GM23338 (cell line): ENCODE measurements around the gene ZMYND8. TPM values are rescaled to one million over a fixed set of nuclear protein-coding genes. Genes with fewer than 3 reads are reported as not detected.

ENCODE experiments used
- ATAC-seq: fragments of 200-7000 bp; cut with Tn5 transposase; 3 replicates; pipeline ENCODE4 v1.9.1; 2020
- DNase-seq: peaks from one replicate; pipeline ENCODE4 v3.0.0-alpha.2; 2015; ENCODE audit warnings: low spot score
- H2AFZ ChIP-seq: fragments of 200-600 bp; sonication (generic); 2 replicates; pipeline ENCODE4 v1.8.0; 2016; ENCODE audit warnings: antibody characterized with exemption, mild to moderate bottlenecking, moderate library complexity
- H3F3A ChIP-seq: fragments of 200-600 bp; sonication (generic); replicated peaks from 2 replicates; pipeline ENCODE4 v1.8.0; 2017; ENCODE audit warnings: antibody characterized with exemption, mixed run types, low read depth
- H3K27ac ChIP-seq: fragments of 200-600 bp; sonication (generic); 2 replicates; pipeline ENCODE4 v1.6.1; 2016; ENCODE audit warnings: low read depth
- H3K27me3 ChIP-seq: fragments of 200-600 bp; sonication (generic); 2 replicates; pipeline ENCODE4 v1.8.0; 2016; ENCODE audit warnings: mild to moderate bottlenecking, mixed run types, moderate library complexity; ENCODE audit not compliant: insufficient read depth
- H3K36me3 ChIP-seq: fragments of 200-600 bp; sonication (generic); 2 replicates; pipeline ENCODE4 v1.8.0; 2016; ENCODE audit warnings: mild to moderate bottlenecking; ENCODE audit not compliant: insufficient read depth
- H3K4me1 ChIP-seq: fragments of 200-600 bp; sonication (generic); 2 replicates; pipeline ENCODE4 v1.8.0; 2016; ENCODE audit warnings: mild to moderate bottlenecking, moderate library complexity; ENCODE audit not compliant: insufficient read depth
- H3K4me2 ChIP-seq: fragments of 200-600 bp; sonication (generic); 2 replicates; pipeline ENCODE4 v1.7.1; 2017; ENCODE audit warnings: mixed run types
- H3K4me3 ChIP-seq: fragments of 200-600 bp; sonication (generic); 2 replicates; pipeline ENCODE4 v1.6.1; 2016; ENCODE audit warnings: mixed run types
- H3K79me2 ChIP-seq: fragments of 200-600 bp; sonication (generic); replicated peaks from 2 replicates; pipeline ENCODE4 v1.8.0; 2017; ENCODE audit warnings: mild to moderate bottlenecking; ENCODE audit not compliant: insufficient read depth
- H3K9me2 ChIP-seq: fragments of 200-600 bp; sonication (generic); 2 replicates; pipeline ENCODE4 v1.8.0; 2017; ENCODE audit not compliant: insufficient read depth
- H4K20me1 ChIP-seq: fragments of 200-600 bp; sonication (generic); replicated peaks from 2 replicates; pipeline ENCODE4 v1.8.0; 2017; ENCODE audit warnings: mild to moderate bottlenecking; ENCODE audit not compliant: insufficient read depth
- H3K27ac Mint-ChIP-seq: 2 replicates; pipeline ENCODE4 v1.8.0; 2020; ENCODE audit warnings: inconsistent platforms, mild to moderate bottlenecking, moderate library complexity, mixed read lengths
- H3K27me3 Mint-ChIP-seq: 3 replicates; pipeline ENCODE4 v1.8.0; 2022; ENCODE audit warnings: low read depth, mild to moderate bottlenecking, moderate library complexity, mixed read lengths, inconsistent platforms; ENCODE audit not compliant: insufficient read depth, poor library complexity
- H3K36me3 Mint-ChIP-seq: 3 replicates; pipeline ENCODE4 v1.8.0; 2021; ENCODE audit warnings: low read depth, mild to moderate bottlenecking, inconsistent platforms, moderate library complexity, mixed read lengths
- H3K4me1 Mint-ChIP-seq: 3 replicates; pipeline ENCODE4 v1.8.0; 2020; ENCODE audit warnings: mild to moderate bottlenecking, inconsistent platforms, mixed read lengths
- H3K4me3 Mint-ChIP-seq: 3 replicates; pipeline ENCODE4 v1.8.0; 2021; ENCODE audit warnings: moderate library complexity, mild to moderate bottlenecking, inconsistent platforms, mixed read lengths
- H3K9me3 Mint-ChIP-seq: 3 replicates; pipeline ENCODE4 v1.8.0; 2020; ENCODE audit warnings: moderate library complexity, mild to moderate bottlenecking, inconsistent platforms, mixed read lengths
- CREB1 ChIP-seq: fragments of 250-450 bp; sonication (Bioruptor Pico); IDR thresholded peaks from 2 replicates; pipeline ENCODE4 v1.5.0; 2020; ENCODE audit warnings: low read depth, mild to moderate bottlenecking, moderate library complexity
- ETS1 ChIP-seq: IDR thresholded peaks from 2 replicates; pipeline ENCODE4 v1.6.1; 2016; ENCODE audit warnings: antibody characterized with exemption
- EZH2 ChIP-seq: fragments of 200-600 bp; sonication (generic); IDR thresholded peaks from one replicate; pipeline ENCODE4 v1.8.0; 2017; ENCODE audit warnings: antibody characterized with exemption, mild to moderate bottlenecking, low read depth; ENCODE audit not compliant: unreplicated experiment
- EZH2phosphoT487 ChIP-seq: fragments of 200-600 bp; sonication (generic); IDR thresholded peaks from one replicate; pipeline ENCODE4 v1.8.1; 2018; ENCODE audit warnings: antibody characterized with exemption; ENCODE audit not compliant: unreplicated experiment
- JUNB ChIP-seq: IDR thresholded peaks from one replicate; pipeline ENCODE4 v1.6.1; 2016; ENCODE audit warnings: antibody characterized with exemption; ENCODE audit not compliant: unreplicated experiment
- NANOG ChIP-seq: IDR thresholded peaks from 2 replicates; pipeline ENCODE4 v1.6.1; 2016; ENCODE audit warnings: antibody characterized with exemption, borderline replicate concordance
- POLR2AphosphoS5 ChIP-seq: IDR thresholded peaks from 2 replicates; pipeline ENCODE4 v1.6.1; 2016; ENCODE audit warnings: antibody characterized with exemption, low read depth
- STAT1 ChIP-seq: IDR thresholded peaks from one replicate; pipeline ENCODE4 v1.6.1; 2016; ENCODE audit warnings: antibody characterized with exemption; ENCODE audit not compliant: unreplicated experiment
- ZNF114 ChIP-seq: fragments of 250-450 bp; sonication (Bioruptor Pico); IDR thresholded peaks from 2 replicates; pipeline ENCODE4 v1.5.0; 2020; ENCODE audit warnings: mild to moderate bottlenecking, moderate library complexity
- ZNF331 ChIP-seq: fragments of 250-450 bp; sonication (Bioruptor Pico); IDR thresholded peaks from 2 replicates; pipeline ENCODE4 v1.5.0; 2020; ENCODE audit warnings: low read depth, mild to moderate bottlenecking, moderate library complexity
- ZNF462 ChIP-seq: fragments of 250-450 bp; sonication (Bioruptor Pico); IDR thresholded peaks from 2 replicates; pipeline ENCODE4 v1.5.0; 2020; ENCODE audit warnings: mild to moderate bottlenecking, moderate library complexity
- polyA plus RNA-seq: library from polyadenylated mRNA; unstranded; fragments of >200 nt; fragmentation: Nextera tagmentation; extraction: Ambion mirVana; gene quantifications from 2 replicates; pipeline ENCODE4 v1.2.1, GENCODE V29; 2016
- total RNA-seq: library from RNA; depleted of rRNA; stranded (reverse); fragments of >200 nt; shearing (Covaris generic); gene quantifications from 2 replicates; pipeline ENCODE4 v1.2.3, GENCODE V29; 2014
- TF ChIP-seq, protein P1 (sequence below), 2 experiments: fragments of 200-600 bp in 1 of 2; sonication (generic) in 1 of 2; conservative IDR thresholded peaks; 2 replicates each; pipeline versions ENCODE4 v1.5.1 to v1.6.1; 2016 to 2017; ENCODE audit warnings: antibody characterized with exemption in 2 of 2, low read depth in 2 of 2, mild to moderate bottlenecking in 2 of 2, moderate library complexity in 1 of 2
- TF ChIP-seq, protein P2 (sequence below): IDR thresholded peaks from one replicate; pipeline ENCODE4 v1.6.1; 2018; ENCODE audit warnings: antibody characterized with exemption; ENCODE audit not compliant: unreplicated experiment

The ZMYND8 gene
- total and polyA plus RNA-seq, 2 experiments from 2014 or later = 70.9 to 128 TPM

DNA sequence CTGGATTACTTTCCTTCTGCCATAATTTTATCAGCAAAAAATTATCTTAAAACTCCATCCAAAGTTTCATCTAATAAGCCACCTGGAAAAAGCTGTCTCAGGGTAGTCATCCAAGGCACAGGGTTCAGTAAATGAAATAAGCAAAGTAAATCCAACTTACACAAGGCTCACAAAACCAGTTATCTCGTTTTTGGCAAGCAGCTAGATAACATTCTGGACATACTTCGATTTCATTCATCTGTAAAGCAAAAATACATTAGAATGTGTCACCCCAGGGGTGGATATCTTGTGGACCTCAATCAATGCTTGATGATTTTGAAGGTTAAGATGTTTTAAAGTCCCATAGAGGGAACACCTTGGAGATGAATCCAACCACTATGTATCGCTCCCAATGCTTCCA lies 73.1 kb downstream of the ZMYND8 start:
- Histone ChIP-seq H3K4me1 (peaks cover 5% of the 10 kb centered on the region; the same call in 1 of the 2 replicates), H3F3A (peaks cover 59% of the 10 kb centered on the region), H4K20me1 (peaks cover 36% of the 10 kb centered on the region), H3K36me3 (peaks cover 77% of the 10 kb centered on the region), H3K9me2 (no peaks in the 10 kb centered on the region), H2AFZ (no peak overlapping the region), H3K4me3 (no peak overlapping the region), H3K27ac (peak overlapping the region; percentile 60; the same call in 1 of the 2 replicates), H3K27me3 (no peaks in the 10 kb centered on the region), H3K4me2 (no peak overlapping the region), H3K79me2 (peaks cover 66% of the 10 kb centered on the region)
- DNase-seq (no peak), ATAC-seq (no peak)
- Mint-ChIP-seq H3K4me3 (no peak overlapping the region; the same call in 2 of the 3 replicates), H3K36me3 (peaks cover 95% of the 10 kb centered on the region), H3K9me3 (no peaks in the 10 kb centered on the region), H3K27ac (peak overlapping the region; percentile 79; the same call in 1 of the 2 replicates), H3K27me3 (peaks cover 23% of the 10 kb centered on the region), H3K4me1 (peaks cover 24% of the 10 kb centered on the region)
- TF ChIP-seq EZH2 = no peak
- TF ChIP-seq JUNB = no peak
- TF ChIP-seq ZNF462 (CRISPR knock-in tag) = no peak
- TF ChIP-seq NANOG = no peak
- TF ChIP-seq EZH2phosphoT487 = no peak
- TF ChIP-seq, protein P1, sequence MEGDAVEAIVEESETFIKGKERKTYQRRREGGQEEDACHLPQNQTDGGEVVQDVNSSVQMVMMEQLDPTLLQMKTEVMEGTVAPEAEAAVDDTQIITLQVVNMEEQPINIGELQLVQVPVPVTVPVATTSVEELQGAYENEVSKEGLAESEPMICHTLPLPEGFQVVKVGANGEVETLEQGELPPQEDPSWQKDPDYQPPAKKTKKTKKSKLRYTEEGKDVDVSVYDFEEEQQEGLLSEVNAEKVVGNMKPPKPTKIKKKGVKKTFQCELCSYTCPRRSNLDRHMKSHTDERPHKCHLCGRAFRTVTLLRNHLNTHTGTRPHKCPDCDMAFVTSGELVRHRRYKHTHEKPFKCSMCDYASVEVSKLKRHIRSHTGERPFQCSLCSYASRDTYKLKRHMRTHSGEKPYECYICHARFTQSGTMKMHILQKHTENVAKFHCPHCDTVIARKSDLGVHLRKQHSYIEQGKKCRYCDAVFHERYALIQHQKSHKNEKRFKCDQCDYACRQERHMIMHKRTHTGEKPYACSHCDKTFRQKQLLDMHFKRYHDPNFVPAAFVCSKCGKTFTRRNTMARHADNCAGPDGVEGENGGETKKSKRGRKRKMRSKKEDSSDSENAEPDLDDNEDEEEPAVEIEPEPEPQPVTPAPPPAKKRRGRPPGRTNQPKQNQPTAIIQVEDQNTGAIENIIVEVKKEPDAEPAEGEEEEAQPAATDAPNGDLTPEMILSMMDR (conservative IDR thresholded peaks at IDR 0.05; ENCODE audit: low read depth in 2 of 2) = no peak
- TF ChIP-seq ETS1 = no peak
- TF ChIP-seq, protein P2, sequence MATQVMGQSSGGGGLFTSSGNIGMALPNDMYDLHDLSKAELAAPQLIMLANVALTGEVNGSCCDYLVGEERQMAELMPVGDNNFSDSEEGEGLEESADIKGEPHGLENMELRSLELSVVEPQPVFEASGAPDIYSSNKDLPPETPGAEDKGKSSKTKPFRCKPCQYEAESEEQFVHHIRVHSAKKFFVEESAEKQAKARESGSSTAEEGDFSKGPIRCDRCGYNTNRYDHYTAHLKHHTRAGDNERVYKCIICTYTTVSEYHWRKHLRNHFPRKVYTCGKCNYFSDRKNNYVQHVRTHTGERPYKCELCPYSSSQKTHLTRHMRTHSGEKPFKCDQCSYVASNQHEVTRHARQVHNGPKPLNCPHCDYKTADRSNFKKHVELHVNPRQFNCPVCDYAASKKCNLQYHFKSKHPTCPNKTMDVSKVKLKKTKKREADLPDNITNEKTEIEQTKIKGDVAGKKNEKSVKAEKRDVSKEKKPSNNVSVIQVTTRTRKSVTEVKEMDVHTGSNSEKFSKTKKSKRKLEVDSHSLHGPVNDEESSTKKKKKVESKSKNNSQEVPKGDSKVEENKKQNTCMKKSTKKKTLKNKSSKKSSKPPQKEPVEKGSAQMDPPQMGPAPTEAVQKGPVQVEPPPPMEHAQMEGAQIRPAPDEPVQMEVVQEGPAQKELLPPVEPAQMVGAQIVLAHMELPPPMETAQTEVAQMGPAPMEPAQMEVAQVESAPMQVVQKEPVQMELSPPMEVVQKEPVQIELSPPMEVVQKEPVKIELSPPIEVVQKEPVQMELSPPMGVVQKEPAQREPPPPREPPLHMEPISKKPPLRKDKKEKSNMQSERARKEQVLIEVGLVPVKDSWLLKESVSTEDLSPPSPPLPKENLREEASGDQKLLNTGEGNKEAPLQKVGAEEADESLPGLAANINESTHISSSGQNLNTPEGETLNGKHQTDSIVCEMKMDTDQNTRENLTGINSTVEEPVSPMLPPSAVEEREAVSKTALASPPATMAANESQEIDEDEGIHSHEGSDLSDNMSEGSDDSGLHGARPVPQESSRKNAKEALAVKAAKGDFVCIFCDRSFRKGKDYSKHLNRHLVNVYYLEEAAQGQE = no peak
- no peak for TF ChIP-seq ZNF331 (CRISPR knock-in tag)
- TF ChIP-seq POLR2AphosphoS5 = no peak
- TF ChIP-seq STAT1 = no peak
- no peak for TF ChIP-seq CREB1
- no peak for TF ChIP-seq ZNF114 (CRISPR knock-in tag)
